ENCODE results near the gene SPATA13. TPM values are rescaled to one million over a fixed set of nuclear protein-coding genes. Genes with fewer than 3 reads are reported as not detected.

The SPATA13 gene
- total RNA-seq, 2 donors from 2014 or later, result 85.2 to 163 TPM

DNA sequence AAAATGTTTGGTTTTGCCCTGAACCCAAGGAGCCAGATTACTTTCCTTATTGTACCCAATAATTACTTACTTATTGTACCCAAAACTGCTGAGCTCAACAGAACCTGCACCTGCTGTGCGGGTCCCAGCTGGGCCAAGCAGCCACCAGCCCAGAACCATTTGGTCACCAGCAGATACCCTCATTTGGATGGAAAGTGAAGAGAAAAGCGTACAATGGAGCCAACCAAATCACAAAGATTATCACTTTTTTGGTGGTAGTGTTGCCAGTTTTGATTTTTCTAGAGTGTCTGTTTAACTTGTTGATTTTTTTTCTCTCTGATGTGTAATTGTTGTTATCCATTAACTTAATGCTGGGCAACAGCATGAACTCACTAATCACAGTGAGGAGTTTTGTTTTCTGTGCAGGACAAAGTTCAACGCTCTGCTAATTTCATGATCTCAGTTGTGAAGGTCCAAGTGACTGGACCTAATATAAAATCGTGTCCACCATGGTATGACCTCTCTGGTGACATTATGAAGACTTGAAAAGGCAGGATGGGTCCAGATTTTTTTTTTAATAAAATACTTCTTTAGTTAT lies 23.8 kb downstream of the SPATA13 start:
- TF ChIP-seq, protein P1, sequence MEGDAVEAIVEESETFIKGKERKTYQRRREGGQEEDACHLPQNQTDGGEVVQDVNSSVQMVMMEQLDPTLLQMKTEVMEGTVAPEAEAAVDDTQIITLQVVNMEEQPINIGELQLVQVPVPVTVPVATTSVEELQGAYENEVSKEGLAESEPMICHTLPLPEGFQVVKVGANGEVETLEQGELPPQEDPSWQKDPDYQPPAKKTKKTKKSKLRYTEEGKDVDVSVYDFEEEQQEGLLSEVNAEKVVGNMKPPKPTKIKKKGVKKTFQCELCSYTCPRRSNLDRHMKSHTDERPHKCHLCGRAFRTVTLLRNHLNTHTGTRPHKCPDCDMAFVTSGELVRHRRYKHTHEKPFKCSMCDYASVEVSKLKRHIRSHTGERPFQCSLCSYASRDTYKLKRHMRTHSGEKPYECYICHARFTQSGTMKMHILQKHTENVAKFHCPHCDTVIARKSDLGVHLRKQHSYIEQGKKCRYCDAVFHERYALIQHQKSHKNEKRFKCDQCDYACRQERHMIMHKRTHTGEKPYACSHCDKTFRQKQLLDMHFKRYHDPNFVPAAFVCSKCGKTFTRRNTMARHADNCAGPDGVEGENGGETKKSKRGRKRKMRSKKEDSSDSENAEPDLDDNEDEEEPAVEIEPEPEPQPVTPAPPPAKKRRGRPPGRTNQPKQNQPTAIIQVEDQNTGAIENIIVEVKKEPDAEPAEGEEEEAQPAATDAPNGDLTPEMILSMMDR (IDR thresholded peaks at IDR 0.05), result no peak
- TF ChIP-seq POLR2AphosphoS5 (IDR thresholded peaks at IDR 0.05), result no peak
- TF ChIP-seq POLR2A (IDR thresholded peaks at IDR 0.05), result no peak
- no peaks in the 10 kb centered on the region for H3K36me3 ChIP-seq
- 92% methylated on average over 4 of the region's 4 CpGs for WGBS
- no peak overlapping the region for H3K4me3 ChIP-seq
- no peaks in the 10 kb centered on the region for H3K4me1 ChIP-seq (replicated peaks)
- intact Hi-C loops (cut with DNase I), result no loop called here
- no peak for DNase-seq (ENCODE audit: low spot score)
- H3K27ac ChIP-seq, result no peak overlapping the region
- no peaks in the 10 kb centered on the region for H3K27me3 ChIP-seq (replicated peaks; ENCODE audit: insufficient read depth)
- H3K9me3 ChIP-seq, result no peaks in the 10 kb centered on the region

GRCh38 chr13:24184882-24185281 lies 24.4 kb downstream of the SPATA13 start:
- no peak for DNase-seq (ENCODE audit: low spot score)

GRCh38 chr13:24185591-24186232 lies 25.2 kb downstream of the SPATA13 start:
- Histone ChIP-seq H3K4me1 (replicated peaks) (no peaks in the 10 kb centered on the region), H3K4me3 (no peak overlapping the region), H3K36me3 (no peaks in the 10 kb centered on the region), H3K9me3 (no peaks in the 10 kb centered on the region), H3K27me3 (replicated peaks; ENCODE audit: insufficient read depth) (no peaks in the 10 kb centered on the region), H3K27ac (no peak overlapping the region)
- no peak for TF ChIP-seq POLR2A (IDR thresholded peaks at IDR 0.05)
- TF ChIP-seq, protein P1 (IDR thresholded peaks at IDR 0.05), result no peak
- 96% methylated on average over 7 of the region's 7 CpGs for WGBS
- intact Hi-C loops (cut with DNase I), result no loop called here
- no peak for DNase-seq (ENCODE audit: low spot score)

More at GRCh38 chr13:24184882-24185281, 24.4 kb downstream of the SPATA13 start:
- H3K9me3 ChIP-seq, result no peaks in the 10 kb centered on the region
- intact Hi-C loops (cut with DNase I), result no loop called here
- WGBS, result 84% methylated on average over 11 of the region's 11 CpGs
- H3K36me3 ChIP-seq, result no peaks in the 10 kb centered on the region
- H3K4me3 ChIP-seq, result no peak overlapping the region
- no peaks in the 10 kb centered on the region for H3K4me1 ChIP-seq (replicated peaks)
- H3K27me3 ChIP-seq (replicated peaks; ENCODE audit: insufficient read depth), result no peaks in the 10 kb centered on the region
- H3K27ac ChIP-seq, result no peak overlapping the region
- TF ChIP-seq POLR2A (IDR thresholded peaks at IDR 0.05) (no peak), POLR2AphosphoS5 (IDR thresholded peaks at IDR 0.05) (no peak)
- TF ChIP-seq, protein P1 (IDR thresholded peaks at IDR 0.05), result no peak

DNA sequence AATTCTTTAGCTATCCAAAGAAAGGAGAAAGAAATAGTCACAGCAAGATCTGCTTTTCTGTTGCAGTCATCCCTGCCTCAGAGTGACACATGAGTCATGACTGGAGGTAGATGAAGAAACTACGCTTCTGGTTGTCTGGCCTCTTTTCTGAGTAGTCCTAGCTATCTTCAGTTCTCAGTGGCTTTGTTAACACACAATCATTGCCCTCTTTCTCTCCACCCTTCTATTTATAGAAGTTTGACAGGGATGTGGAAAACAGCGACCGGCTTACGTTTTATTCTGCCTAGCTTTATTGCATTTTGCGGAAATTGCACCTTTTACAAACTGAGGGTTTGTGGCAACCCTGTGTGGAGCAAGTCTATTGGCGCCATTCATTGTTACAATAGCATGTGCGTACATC lies 26.7 kb downstream of the SPATA13 start:
- TF ChIP-seq, protein P1 (IDR thresholded peaks at IDR 0.05), result no peak
- TF ChIP-seq POLR2A (IDR thresholded peaks at IDR 0.05), result no peak
- no peak for TF ChIP-seq POLR2AphosphoS5 (IDR thresholded peaks at IDR 0.05)
- no peaks in the 10 kb centered on the region for H3K36me3 ChIP-seq
- no peak overlapping the region for H3K27ac ChIP-seq
- 98% methylated on average over 7 of the region's 7 CpGs for WGBS
- H3K27me3 ChIP-seq (replicated peaks; ENCODE audit: insufficient read depth), result no peaks in the 10 kb centered on the region
- no peak overlapping the region for H3K4me3 ChIP-seq
- intact Hi-C loops (cut with DNase I), result no loop called here
- no peaks in the 10 kb centered on the region for H3K9me3 ChIP-seq
- no peak for DNase-seq (ENCODE audit: low spot score)
- no peaks in the 10 kb centered on the region for H3K4me1 ChIP-seq (replicated peaks)
